Endothelial cell of hepatic sinusoid (primary cell): Measurements from ENCODE around the gene ECHDC3.

Experiments
- in situ Hi-C: cut with HindIII; loops from 2 replicates; pipeline ENCODE4 v1.10.0; 2017; ENCODE audit warnings: low sequenced_read_pairs

Gene ECHDC3

DNA sequence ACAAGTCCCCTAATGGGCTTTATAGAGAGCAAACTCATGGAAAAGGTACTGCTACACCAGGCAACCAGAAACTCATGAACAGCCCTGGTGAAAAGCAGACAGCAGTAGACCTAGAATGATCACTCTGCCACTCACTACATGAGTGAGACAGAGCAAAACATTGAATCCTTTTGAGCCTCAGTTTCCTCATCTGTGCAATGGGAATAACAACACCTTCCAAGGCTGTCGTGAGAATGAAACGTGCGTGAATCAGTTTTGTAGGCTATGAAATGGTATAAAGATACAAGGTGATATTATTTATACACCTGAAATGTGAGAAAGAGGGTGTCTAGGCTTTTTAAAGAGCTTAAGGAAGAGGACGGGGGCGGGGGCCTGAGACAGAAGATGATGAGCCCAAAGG, 66.6 kb downstream of the ECHDC3 start:
- in situ Hi-C loops = no loop called here

DNA sequence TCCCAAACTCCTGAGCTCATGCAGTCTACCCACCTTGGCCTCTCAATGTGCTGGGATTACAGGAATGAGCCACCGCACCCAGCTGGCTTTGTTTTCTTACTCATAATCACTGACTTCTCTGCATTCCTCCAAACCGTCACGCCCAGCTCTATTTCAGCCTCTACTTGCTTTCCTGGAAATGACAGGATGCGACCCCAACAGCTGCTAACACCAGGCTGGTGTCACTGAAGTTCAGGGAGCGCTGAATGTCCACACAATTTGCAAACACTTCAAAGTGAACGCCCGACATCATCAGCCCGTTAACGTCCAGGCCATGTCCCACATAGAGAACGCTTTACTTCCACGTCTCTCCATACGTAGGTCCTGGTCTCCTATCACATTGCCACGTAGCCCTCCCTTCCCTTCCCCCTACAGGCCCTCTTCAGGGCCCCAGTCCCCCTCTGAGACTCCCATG, 68.2 kb downstream of the ECHDC3 start:
- in situ Hi-C loops = no loop called here

DNA sequence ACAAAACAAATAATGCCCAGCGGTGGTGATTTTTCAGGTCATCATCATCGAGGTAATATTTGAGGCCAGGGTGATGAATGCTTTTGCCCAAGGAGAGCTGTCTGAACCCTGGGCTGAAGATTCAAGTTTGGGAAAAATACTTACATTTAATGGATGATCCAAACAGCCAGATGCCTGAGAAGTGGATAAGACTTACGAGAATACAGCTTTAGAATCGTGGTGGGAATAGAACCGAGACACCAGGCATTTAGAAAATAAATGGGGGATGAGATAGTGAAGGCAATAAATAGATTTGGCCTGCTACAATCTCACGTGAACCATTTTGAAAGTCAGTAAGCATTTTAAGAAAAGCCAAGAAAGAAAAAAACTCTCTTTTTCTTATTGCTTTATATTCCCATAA, 68.8 kb downstream of the ECHDC3 start:
- in situ Hi-C loops = no loop called here

- in situ Hi-C loops = no loop called here
Measured at GRCh38 chr10:11813177-11813576, 71.0 kb downstream of the ECHDC3 start.
